Neural cell (in vitro differentiated cells): Measurements from ENCODE around the gene GRSF1. TPM values are rescaled to one million over a fixed set of nuclear protein-coding genes. Genes with fewer than 3 reads are reported as not detected.

Source experiments
- H2AFZ ChIP-seq: fragments of 200-600, 300-800 bp; sonication (generic), shearing (Covaris generic); 2 replicates; pipeline ENCODE4 v1.6.0; 2014; ENCODE audit warnings: low read depth, mild to moderate bottlenecking, antibody characterized with exemption, low read length, moderate library complexity
- H3F3A ChIP-seq: fragments of 200-600 bp; shearing (Covaris generic); 2 replicates; pipeline ENCODE4 v1.6.1; 2016; ENCODE audit warnings: mild to moderate bottlenecking, moderate library complexity, mixed read lengths, antibody characterized with exemption, low read length; ENCODE audit not compliant: insufficient read depth, poor library complexity, severe bottlenecking
- H3K27ac ChIP-seq: fragments of 200-600, 300-800 bp; sonication (generic), shearing (Covaris generic); 2 replicates; pipeline ENCODE4 v1.5.1; 2014; ENCODE audit warnings: mild to moderate bottlenecking, low read length, moderate library complexity
- H3K27me3 ChIP-seq: fragments of 300-800, 200-600 bp; sonication (generic), shearing (Covaris generic); 2 replicates; pipeline ENCODE4 v1.6.0; 2014; ENCODE audit warnings: mild to moderate bottlenecking, low read depth, low read length, moderate library complexity; ENCODE audit not compliant: insufficient read depth
- H3K36me3 ChIP-seq: fragments of 300-800, 200-600 bp; sonication (generic), shearing (Covaris generic); 2 replicates; pipeline ENCODE4 v1.5.1; 2014; ENCODE audit warnings: mild to moderate bottlenecking, antibody characterized with exemption, low read length, moderate library complexity; ENCODE audit not compliant: insufficient read depth
- H3K4me2 ChIP-seq: fragments of 300-800, 200-600 bp; sonication (generic), shearing (Covaris generic); 2 replicates; pipeline ENCODE4 v1.6.0; 2014; ENCODE audit warnings: mild to moderate bottlenecking, low read length
- H3K4me3 ChIP-seq: fragments of 300-800, 200-600 bp; sonication (generic), shearing (Covaris generic); 2 replicates; pipeline ENCODE4 v1.5.1; 2014; ENCODE audit warnings: mild to moderate bottlenecking, low read length, moderate library complexity
- H3K79me2 ChIP-seq: fragments of 200-600 bp; shearing (Covaris generic); replicated peaks from 2 replicates; pipeline ENCODE4 v1.6.0; 2014; ENCODE audit warnings: mild to moderate bottlenecking, low read length, moderate library complexity; ENCODE audit not compliant: insufficient read depth
- H3K9ac ChIP-seq: fragments of 300-800, 200-600 bp; sonication (generic), shearing (Covaris generic); 2 replicates; pipeline ENCODE4 v1.6.1; 2016; ENCODE audit warnings: mild to moderate bottlenecking, low read length, mixed read lengths
- H3K9me2 ChIP-seq: fragments of 200-600 bp; shearing (Covaris generic); 2 replicates; pipeline ENCODE4 v1.6.1; 2016; ENCODE audit warnings: mild to moderate bottlenecking, low read length, mixed read lengths; ENCODE audit not compliant: insufficient read depth
- H3K9me3 ChIP-seq: fragments of 200-600, 300-800 bp; sonication (generic), shearing (Covaris generic); 2 replicates; pipeline ENCODE4 v1.6.1; 2016; ENCODE audit warnings: mild to moderate bottlenecking, mixed run types, low read length, moderate library complexity, mixed read lengths
- H4K20me1 ChIP-seq: fragments of 200-600 bp; shearing (Covaris generic); 2 replicates; pipeline ENCODE4 v1.6.1; 2016; ENCODE audit warnings: mild to moderate bottlenecking, mixed run types; ENCODE audit not compliant: insufficient read depth
- CTCF ChIP-seq: fragments of 450-650 bp; IDR thresholded peaks from 2 replicates; pipeline ENCODE4 v1.5.1; 2014; ENCODE audit warnings: antibody characterized with exemption, mild to moderate bottlenecking, moderate library complexity; ENCODE audit not compliant: poor library complexity, severe bottlenecking
- EP300 ChIP-seq: fragments of 450-650 bp; conservative IDR thresholded peaks from 2 replicates; pipeline ENCODE4 v1.6.1; 2014; ENCODE audit warnings: antibody characterized with exemption, mild to moderate bottlenecking, moderate library complexity; ENCODE audit not compliant: poor library complexity, severe bottlenecking
- EZH2 ChIP-seq: fragments of 200-600, 300-800 bp; shearing (Covaris generic), sonication (generic); IDR thresholded peaks from 2 replicates; pipeline ENCODE4 v1.6.1; 2014; ENCODE audit warnings: antibody characterized with exemption, low read length, borderline replicate concordance, mild to moderate bottlenecking; ENCODE audit not compliant: insufficient read depth, poor library complexity, severe bottlenecking
- MXI1 ChIP-seq: fragments of 450-650 bp; conservative IDR thresholded peaks from 2 replicates; pipeline ENCODE4 v1.6.1; 2014; ENCODE audit warnings: antibody characterized with exemption, mild to moderate bottlenecking; ENCODE audit not compliant: poor library complexity, severe bottlenecking
- POLR2AphosphoS5 ChIP-seq: IDR thresholded peaks from 2 replicates; pipeline ENCODE4 v1.6.1; 2012
- RAD21 ChIP-seq: fragments of 450-650 bp; conservative IDR thresholded peaks from 2 replicates; pipeline ENCODE4 v1.6.1; 2014; ENCODE audit warnings: antibody characterized with exemption, mild to moderate bottlenecking, moderate library complexity
- REST ChIP-seq: IDR thresholded peaks from 2 replicates; pipeline ENCODE4 v1.6.1; 2012; ENCODE audit warnings: borderline replicate concordance
- SMC3 ChIP-seq: fragments of 450-650 bp; conservative IDR thresholded peaks from 2 replicates; pipeline ENCODE4 v1.6.1; 2014; ENCODE audit warnings: antibody characterized with exemption, mild to moderate bottlenecking, moderate library complexity; ENCODE audit not compliant: poor library complexity
- TAF1 ChIP-seq: IDR thresholded peaks from 2 replicates; pipeline ENCODE4 v1.6.1; 2012; ENCODE audit warnings: low read depth
- polyA plus RNA-seq: library from polyadenylated mRNA; depleted of rRNA; stranded (reverse); fragments of >200 nt; gene quantifications from 2 replicates; pipeline ENCODE4 v1.2.3, GENCODE V29; 2014

Gene GRSF1
- polyA plus RNA-seq, 1 donor from 2014 or later = 85.5 TPM

DNA sequence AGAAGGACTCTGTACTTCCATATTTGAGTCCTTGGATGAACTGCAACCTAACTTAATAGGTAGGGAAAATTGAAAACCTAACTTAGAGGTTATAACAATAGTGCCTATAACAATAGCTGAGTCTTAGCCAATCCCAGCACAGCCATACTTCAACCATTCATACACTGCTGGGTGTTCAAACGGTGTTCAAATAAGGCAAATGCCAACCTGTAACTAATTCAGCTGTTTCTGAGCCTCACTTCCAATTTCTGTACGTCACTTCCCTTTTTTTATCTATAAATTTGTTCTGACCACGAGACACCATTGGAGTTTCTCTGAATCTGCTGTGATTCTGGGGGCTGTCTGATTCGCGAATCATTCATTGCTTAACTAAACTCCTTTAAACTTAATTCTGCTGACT, 9.6 kb upstream of the GRSF1 start:
- Histone ChIP-seq H3K4me2 (no peak overlapping the region), H3K79me2 (no peaks in the 10 kb centered on the region), H3K9ac (no peak overlapping the region), H3F3A (no peaks in the 10 kb centered on the region), H3K36me3 (no peaks in the 10 kb centered on the region), H4K20me1 (no peaks in the 10 kb centered on the region), H3K9me3 (no peaks in the 10 kb centered on the region), H2AFZ (no peak overlapping the region), H3K27me3 (no peaks in the 10 kb centered on the region), H3K27ac (no peak overlapping the region), H3K9me2 (no peaks in the 10 kb centered on the region), H3K4me3 (no peak overlapping the region)
- TF ChIP-seq EZH2 (no peak), TAF1 (no peak), CTCF (no peak), REST (no peak), EP300 (no peak), SMC3 (no peak), MXI1 (no peak), POLR2AphosphoS5 (no peak), RAD21 (no peak)

GRCh38 chr4:70844180-70844579, 4.5 kb upstream of the GRSF1 start:
- no peak overlapping the region for H3K4me2 ChIP-seq
- no peak overlapping the region for H3K4me3 ChIP-seq
- H3F3A ChIP-seq = no peaks in the 10 kb centered on the region
- TF ChIP-seq MXI1 = no peak
- no peak for TF ChIP-seq EP300
- no peak for TF ChIP-seq RAD21
- no peak for TF ChIP-seq CTCF
- no peak for TF ChIP-seq TAF1
- TF ChIP-seq SMC3 = no peak
- TF ChIP-seq POLR2AphosphoS5 = no peak
- no peak for TF ChIP-seq REST
- TF ChIP-seq EZH2 = no peak
- H3K9ac ChIP-seq = no peak overlapping the region
- no peak overlapping the region for H2AFZ ChIP-seq
- H3K9me3 ChIP-seq = no peaks in the 10 kb centered on the region
- H3K27ac ChIP-seq = no peak overlapping the region
- H3K36me3 ChIP-seq = no peaks in the 10 kb centered on the region
- H3K79me2 ChIP-seq = no peaks in the 10 kb centered on the region
- no peaks in the 10 kb centered on the region for H3K9me2 ChIP-seq
- H3K27me3 ChIP-seq = no peaks in the 10 kb centered on the region
- H4K20me1 ChIP-seq = no peaks in the 10 kb centered on the region
